WTC11 (cell line): ENCODE results near the gene CHKA. TPM values are rescaled to one million over a fixed set of nuclear protein-coding genes. Genes with fewer than 3 reads are reported as not detected.

Source experiments
- ATAC-seq: fragments of 200-7000 bp; cut with Tn5 transposase; 2 replicates; pipeline ENCODE4 v1.10.0; 2021; ENCODE audit warnings: mild to moderate bottlenecking, moderate library complexity
- CTCF ChIA-PET: fragments of 300-600 bp; sonication (Branson Sonifier 250); formaldehyde crosslinking; loops from one replicate; lab custom pipeline; 2021; ENCODE audit warnings: antibody characterized with exemption; lab: Charles Lee
- POLR2A ChIA-PET: fragments of 350-600 bp; sonication (Branson Sonifier 250); formaldehyde crosslinking; loops from one replicate; lab custom pipeline; 2021; ENCODE audit warnings: antibody characterized with exemption; lab: Charles Lee
- DNase-seq: peaks from one replicate; pipeline ENCODE4 v3.0.0; 2021; ENCODE audit warnings: low spot score
- H3K27ac Mint-ChIP-seq: 2 replicates; pipeline ENCODE4 v1.8.0; 2021; ENCODE audit warnings: mixed read lengths
- H3K27me3 Mint-ChIP-seq: 2 replicates; pipeline ENCODE4 v1.8.0; 2021; ENCODE audit warnings: low read depth, mild to moderate bottlenecking, moderate library complexity, mixed read lengths
- H3K36me3 Mint-ChIP-seq: 2 replicates; pipeline ENCODE4 v1.8.0; 2021; ENCODE audit warnings: mixed read lengths
- H3K4me1 Mint-ChIP-seq: 2 replicates; pipeline ENCODE4 v1.8.0; 2022; ENCODE audit warnings: mixed read lengths
- H3K4me3 Mint-ChIP-seq: 2 replicates; pipeline ENCODE4 v1.8.0; 2021; ENCODE audit warnings: mild to moderate bottlenecking, moderate library complexity, mixed read lengths
- H3K9me3 Mint-ChIP-seq: 2 replicates; pipeline ENCODE4 v1.8.0; 2021; ENCODE audit warnings: mixed read lengths
- ATF1 ChIP-seq: sonication (generic); formaldehyde crosslinking; IDR thresholded peaks from 2 replicates; pipeline ENCODE4 v1.8.1; 2023; ENCODE audit warnings: mild to moderate bottlenecking, moderate library complexity, missing genetic modification reagents
- CBFB ChIP-seq: sonication (generic); formaldehyde crosslinking; IDR thresholded peaks from 2 replicates; pipeline ENCODE4 v1.8.1; 2022; ENCODE audit warnings: mild to moderate bottlenecking, low read depth, missing genetic modification reagents
- CREB1 ChIP-seq: sonication (generic); formaldehyde crosslinking; IDR thresholded peaks from 2 replicates; pipeline ENCODE4 v1.8.0; 2023; ENCODE audit warnings: mild to moderate bottlenecking, missing genetic modification reagents
- ETV6 ChIP-seq: sonication (generic); formaldehyde crosslinking; IDR thresholded peaks from 2 replicates; pipeline ENCODE4 v1.8.1; 2022; ENCODE audit warnings: mild to moderate bottlenecking, missing genetic modification reagents
- IRF1 ChIP-seq: sonication (generic); formaldehyde crosslinking; IDR thresholded peaks from 2 replicates; pipeline ENCODE4 v1.8.0; 2023; ENCODE audit warnings: missing genetic modification reagents
- SP1 ChIP-seq: sonication (generic); formaldehyde crosslinking; conservative IDR thresholded peaks from 2 replicates; pipeline ENCODE4 v1.8.1; 2022; ENCODE audit warnings: missing genetic modification reagents
- TEAD1 ChIP-seq: sonication (generic); formaldehyde crosslinking; IDR thresholded peaks from 2 replicates; pipeline ENCODE4 v1.8.0; 2022; ENCODE audit warnings: mild to moderate bottlenecking, missing genetic modification reagents
- total RNA-seq: library from RNA; stranded (reverse); gene quantifications from 3 replicates; pipeline ENCODE4 v1.2.3, GENCODE V29; 2021
- TF ChIP-seq, protein P1 (sequence below): sonication (generic); formaldehyde crosslinking; IDR thresholded peaks from 2 replicates; pipeline ENCODE4 v1.8.0; 2023; ENCODE audit warnings: missing genetic modification reagents, mild to moderate bottlenecking, borderline replicate concordance
- TF ChIP-seq, protein P2 (sequence below): sonication (generic); formaldehyde crosslinking; IDR thresholded peaks from 2 replicates; pipeline ENCODE4 v1.8.0; 2023; ENCODE audit warnings: mild to moderate bottlenecking, missing genetic modification reagents
- TF ChIP-seq, protein P3 (sequence below): sonication (generic); formaldehyde crosslinking; IDR thresholded peaks from 2 replicates; pipeline ENCODE4 v1.8.0; 2022; ENCODE audit warnings: missing genetic modification reagents
- TF ChIP-seq, protein P4 (sequence below): fragments of 250-450 bp; sonication (Bioruptor Pico); IDR thresholded peaks from 2 replicates; pipeline ENCODE4 v1.9.0; 2021; ENCODE audit warnings: mild to moderate bottlenecking
- TF ChIP-seq, protein P5 (sequence below): sonication (generic); formaldehyde crosslinking; IDR thresholded peaks from 2 replicates; pipeline ENCODE4 v1.8.0; 2022; ENCODE audit warnings: mild to moderate bottlenecking, missing genetic modification reagents

Gene CHKA
- total RNA-seq, 1 experiment from 2014 or later: 76.1 TPM

- POLR2A ChIA-PET: interaction anchor here (2.4 kb wide), 1 partner anchor 10 kb away, joined by 14 read pairs; no protein-coding TSS in a partner anchor
- Mint-ChIP-seq H3K4me1 (peaks cover 54% of the 10 kb centered on the region), H3K27me3 (no peaks in the 10 kb centered on the region), H3K27ac (peak overlapping the region; percentile 81), H3K4me3 (peak overlapping the region; percentile 96), H3K36me3 (peaks cover 13% of the 10 kb centered on the region), H3K9me3 (no peaks in the 10 kb centered on the region)
- ATAC-seq (peak; percentile 3; the same call in 1 of the 2 replicates), DNase-seq (peak; percentile 48)
- TF ChIP-seq, protein P1, sequence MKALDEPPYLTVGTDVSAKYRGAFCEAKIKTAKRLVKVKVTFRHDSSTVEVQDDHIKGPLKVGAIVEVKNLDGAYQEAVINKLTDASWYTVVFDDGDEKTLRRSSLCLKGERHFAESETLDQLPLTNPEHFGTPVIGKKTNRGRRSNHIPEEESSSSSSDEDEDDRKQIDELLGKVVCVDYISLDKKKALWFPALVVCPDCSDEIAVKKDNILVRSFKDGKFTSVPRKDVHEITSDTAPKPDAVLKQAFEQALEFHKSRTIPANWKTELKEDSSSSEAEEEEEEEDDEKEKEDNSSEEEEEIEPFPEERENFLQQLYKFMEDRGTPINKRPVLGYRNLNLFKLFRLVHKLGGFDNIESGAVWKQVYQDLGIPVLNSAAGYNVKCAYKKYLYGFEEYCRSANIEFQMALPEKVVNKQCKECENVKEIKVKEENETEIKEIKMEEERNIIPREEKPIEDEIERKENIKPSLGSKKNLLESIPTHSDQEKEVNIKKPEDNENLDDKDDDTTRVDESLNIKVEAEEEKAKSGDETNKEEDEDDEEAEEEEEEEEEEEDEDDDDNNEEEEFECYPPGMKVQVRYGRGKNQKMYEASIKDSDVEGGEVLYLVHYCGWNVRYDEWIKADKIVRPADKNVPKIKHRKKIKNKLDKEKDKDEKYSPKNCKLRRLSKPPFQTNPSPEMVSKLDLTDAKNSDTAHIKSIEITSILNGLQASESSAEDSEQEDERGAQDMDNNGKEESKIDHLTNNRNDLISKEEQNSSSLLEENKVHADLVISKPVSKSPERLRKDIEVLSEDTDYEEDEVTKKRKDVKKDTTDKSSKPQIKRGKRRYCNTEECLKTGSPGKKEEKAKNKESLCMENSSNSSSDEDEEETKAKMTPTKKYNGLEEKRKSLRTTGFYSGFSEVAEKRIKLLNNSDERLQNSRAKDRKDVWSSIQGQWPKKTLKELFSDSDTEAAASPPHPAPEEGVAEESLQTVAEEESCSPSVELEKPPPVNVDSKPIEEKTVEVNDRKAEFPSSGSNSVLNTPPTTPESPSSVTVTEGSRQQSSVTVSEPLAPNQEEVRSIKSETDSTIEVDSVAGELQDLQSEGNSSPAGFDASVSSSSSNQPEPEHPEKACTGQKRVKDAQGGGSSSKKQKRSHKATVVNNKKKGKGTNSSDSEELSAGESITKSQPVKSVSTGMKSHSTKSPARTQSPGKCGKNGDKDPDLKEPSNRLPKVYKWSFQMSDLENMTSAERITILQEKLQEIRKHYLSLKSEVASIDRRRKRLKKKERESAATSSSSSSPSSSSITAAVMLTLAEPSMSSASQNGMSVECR (CRISPR knock-in tag): no peak
- TF ChIP-seq, protein P2, sequence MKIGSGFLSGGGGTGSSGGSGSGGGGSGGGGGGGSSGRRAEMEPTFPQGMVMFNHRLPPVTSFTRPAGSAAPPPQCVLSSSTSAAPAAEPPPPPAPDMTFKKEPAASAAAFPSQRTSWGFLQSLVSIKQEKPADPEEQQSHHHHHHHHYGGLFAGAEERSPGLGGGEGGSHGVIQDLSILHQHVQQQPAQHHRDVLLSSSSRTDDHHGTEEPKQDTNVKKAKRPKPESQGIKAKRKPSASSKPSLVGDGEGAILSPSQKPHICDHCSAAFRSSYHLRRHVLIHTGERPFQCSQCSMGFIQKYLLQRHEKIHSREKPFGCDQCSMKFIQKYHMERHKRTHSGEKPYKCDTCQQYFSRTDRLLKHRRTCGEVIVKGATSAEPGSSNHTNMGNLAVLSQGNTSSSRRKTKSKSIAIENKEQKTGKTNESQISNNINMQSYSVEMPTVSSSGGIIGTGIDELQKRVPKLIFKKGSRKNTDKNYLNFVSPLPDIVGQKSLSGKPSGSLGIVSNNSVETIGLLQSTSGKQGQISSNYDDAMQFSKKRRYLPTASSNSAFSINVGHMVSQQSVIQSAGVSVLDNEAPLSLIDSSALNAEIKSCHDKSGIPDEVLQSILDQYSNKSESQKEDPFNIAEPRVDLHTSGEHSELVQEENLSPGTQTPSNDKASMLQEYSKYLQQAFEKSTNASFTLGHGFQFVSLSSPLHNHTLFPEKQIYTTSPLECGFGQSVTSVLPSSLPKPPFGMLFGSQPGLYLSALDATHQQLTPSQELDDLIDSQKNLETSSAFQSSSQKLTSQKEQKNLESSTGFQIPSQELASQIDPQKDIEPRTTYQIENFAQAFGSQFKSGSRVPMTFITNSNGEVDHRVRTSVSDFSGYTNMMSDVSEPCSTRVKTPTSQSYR (CRISPR knock-in tag): no peak
- TF ChIP-seq, protein P3, sequence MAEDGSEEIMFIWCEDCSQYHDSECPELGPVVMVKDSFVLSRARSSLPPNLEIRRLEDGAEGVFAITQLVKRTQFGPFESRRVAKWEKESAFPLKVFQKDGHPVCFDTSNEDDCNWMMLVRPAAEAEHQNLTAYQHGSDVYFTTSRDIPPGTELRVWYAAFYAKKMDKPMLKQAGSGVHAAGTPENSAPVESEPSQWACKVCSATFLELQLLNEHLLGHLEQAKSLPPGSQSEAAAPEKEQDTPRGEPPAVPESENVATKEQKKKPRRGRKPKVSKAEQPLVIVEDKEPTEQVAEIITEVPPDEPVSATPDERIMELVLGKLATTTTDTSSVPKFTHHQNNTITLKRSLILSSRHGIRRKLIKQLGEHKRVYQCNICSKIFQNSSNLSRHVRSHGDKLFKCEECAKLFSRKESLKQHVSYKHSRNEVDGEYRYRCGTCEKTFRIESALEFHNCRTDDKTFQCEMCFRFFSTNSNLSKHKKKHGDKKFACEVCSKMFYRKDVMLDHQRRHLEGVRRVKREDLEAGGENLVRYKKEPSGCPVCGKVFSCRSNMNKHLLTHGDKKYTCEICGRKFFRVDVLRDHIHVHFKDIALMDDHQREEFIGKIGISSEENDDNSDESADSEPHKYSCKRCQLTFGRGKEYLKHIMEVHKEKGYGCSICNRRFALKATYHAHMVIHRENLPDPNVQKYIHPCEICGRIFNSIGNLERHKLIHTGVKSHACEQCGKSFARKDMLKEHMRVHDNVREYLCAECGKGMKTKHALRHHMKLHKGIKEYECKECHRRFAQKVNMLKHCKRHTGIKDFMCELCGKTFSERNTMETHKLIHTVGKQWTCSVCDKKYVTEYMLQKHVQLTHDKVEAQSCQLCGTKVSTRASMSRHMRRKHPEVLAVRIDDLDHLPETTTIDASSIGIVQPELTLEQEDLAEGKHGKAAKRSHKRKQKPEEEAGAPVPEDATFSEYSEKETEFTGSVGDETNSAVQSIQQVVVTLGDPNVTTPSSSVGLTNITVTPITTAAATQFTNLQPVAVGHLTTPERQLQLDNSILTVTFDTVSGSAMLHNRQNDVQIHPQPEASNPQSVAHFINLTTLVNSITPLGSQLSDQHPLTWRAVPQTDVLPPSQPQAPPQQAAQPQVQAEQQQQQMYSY (CRISPR knock-in tag): peak; percentile 96
- 0 out of 2 replicates have a peak, but pooled peaks have one; percentile 20 for TF ChIP-seq ETV6
- CTCF ChIA-PET: interaction anchor here (1.2 to 2.5 kb wide), 3 partner anchors 10 to 91 kb away, joined by 3 to 9 read pairs (median 6); no protein-coding TSS in a partner anchor
These were observed 3.2 kb downstream of the CHKA start for GRCh38 chr11:68117853-68118470.

DNA sequence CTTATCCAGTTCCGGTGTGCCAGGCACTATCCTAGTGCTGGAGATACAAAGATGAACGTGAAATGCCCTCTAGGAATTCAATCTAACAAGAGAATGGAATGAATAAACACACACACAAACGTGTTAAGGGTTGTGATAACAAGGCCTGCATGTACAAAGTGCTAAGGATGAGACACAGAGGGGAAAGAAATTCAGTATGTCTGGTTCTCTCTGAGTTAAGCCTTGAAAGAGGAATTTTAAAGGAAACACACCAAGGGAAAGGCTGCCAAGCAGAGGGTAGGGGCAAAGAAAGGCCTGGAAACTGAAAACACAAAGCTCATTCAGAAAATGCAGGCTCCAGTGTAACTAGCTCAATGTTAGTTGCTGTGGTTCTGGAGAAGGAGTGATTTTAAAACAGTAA is 4.2 kb downstream of the CHKA start:
- ChIA-PET CTCF (interaction anchor here (2.5 kb wide), 1 partner anchor 92 kb away, joined by 9 read pairs; no protein-coding TSS in a partner anchor), POLR2A (interaction anchor here (2.4 kb wide), 1 partner anchor 11 kb away, joined by 14 read pairs; no protein-coding TSS in a partner anchor)
- no peak for DNase-seq
- Mint-ChIP-seq H3K27ac (peak overlapping the region; percentile 90), H3K36me3 (peaks cover 17% of the 10 kb centered on the region), H3K27me3 (no peaks in the 10 kb centered on the region), H3K4me1 (peaks cover 47% of the 10 kb centered on the region), H3K9me3 (no peaks in the 10 kb centered on the region), H3K4me3 (peak overlapping the region; percentile 39; the same call in 1 of the 2 replicates)
- ATAC-seq: no peak
- TF ChIP-seq CREB1 (no peak), CBFB (CRISPR knock-in tag) (no peak), ATF1 (CRISPR knock-in tag) (no peak), TEAD1 (CRISPR knock-in tag) (no peak), SP1 (no peak), IRF1 (CRISPR knock-in tag) (no peak)
- TF ChIP-seq, protein P4, sequence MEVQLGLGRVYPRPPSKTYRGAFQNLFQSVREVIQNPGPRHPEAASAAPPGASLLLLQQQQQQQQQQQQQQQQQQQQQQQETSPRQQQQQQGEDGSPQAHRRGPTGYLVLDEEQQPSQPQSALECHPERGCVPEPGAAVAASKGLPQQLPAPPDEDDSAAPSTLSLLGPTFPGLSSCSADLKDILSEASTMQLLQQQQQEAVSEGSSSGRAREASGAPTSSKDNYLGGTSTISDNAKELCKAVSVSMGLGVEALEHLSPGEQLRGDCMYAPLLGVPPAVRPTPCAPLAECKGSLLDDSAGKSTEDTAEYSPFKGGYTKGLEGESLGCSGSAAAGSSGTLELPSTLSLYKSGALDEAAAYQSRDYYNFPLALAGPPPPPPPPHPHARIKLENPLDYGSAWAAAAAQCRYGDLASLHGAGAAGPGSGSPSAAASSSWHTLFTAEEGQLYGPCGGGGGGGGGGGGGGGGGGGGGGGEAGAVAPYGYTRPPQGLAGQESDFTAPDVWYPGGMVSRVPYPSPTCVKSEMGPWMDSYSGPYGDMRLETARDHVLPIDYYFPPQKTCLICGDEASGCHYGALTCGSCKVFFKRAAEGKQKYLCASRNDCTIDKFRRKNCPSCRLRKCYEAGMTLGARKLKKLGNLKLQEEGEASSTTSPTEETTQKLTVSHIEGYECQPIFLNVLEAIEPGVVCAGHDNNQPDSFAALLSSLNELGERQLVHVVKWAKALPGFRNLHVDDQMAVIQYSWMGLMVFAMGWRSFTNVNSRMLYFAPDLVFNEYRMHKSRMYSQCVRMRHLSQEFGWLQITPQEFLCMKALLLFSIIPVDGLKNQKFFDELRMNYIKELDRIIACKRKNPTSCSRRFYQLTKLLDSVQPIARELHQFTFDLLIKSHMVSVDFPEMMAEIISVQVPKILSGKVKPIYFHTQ (CRISPR knock-in tag): no peak
- TF ChIP-seq, protein P5, sequence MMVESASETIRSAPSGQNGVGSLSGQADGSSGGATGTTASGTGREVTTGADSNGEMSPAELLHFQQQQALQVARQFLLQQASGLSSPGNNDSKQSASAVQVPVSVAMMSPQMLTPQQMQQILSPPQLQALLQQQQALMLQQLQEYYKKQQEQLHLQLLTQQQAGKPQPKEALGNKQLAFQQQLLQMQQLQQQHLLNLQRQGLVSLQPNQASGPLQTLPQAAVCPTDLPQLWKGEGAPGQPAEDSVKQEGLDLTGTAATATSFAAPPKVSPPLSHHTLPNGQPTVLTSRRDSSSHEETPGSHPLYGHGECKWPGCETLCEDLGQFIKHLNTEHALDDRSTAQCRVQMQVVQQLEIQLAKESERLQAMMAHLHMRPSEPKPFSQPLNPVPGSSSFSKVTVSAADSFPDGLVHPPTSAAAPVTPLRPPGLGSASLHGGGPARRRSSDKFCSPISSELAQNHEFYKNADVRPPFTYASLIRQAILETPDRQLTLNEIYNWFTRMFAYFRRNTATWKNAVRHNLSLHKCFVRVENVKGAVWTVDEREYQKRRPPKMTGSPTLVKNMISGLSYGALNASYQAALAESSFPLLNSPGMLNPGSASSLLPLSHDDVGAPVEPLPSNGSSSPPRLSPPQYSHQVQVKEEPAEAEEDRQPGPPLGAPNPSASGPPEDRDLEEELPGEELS: no peak
